NCI-H2081 (cell line): ENCODE results near the gene DMWD.
"Not testable (repeated sequence)": the region's sequence is repeated elsewhere in the genome, so short reads cannot be mapped to it uniquely, and the experiment has no call there.

Experiments
- DNase-seq, 2 experiments: peaks; one replicate each; lab custom pipeline; 2025; lab: John Stamatoyannopoulos, UW

Gene DMWD

DNA sequence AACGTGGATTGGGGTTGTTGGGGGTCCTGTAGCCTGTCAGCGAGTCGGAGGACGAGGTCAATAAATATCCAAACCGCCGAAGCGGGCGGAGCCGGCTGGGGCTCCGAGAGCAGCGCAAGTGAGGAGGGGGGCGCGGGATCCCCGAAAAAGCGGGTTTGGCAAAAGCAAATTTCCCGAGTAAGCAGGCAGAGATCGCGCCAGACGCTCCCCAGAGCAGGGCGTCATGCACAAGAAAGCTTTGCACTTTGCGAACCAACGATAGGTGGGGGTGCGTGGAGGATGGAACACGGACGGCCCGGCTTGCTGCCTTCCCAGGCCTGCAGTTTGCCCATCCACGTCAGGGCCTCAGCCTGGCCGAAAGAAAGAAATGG, 22.8 kb downstream of the DMWD start:
- no peak for DNase-seq

DNA sequence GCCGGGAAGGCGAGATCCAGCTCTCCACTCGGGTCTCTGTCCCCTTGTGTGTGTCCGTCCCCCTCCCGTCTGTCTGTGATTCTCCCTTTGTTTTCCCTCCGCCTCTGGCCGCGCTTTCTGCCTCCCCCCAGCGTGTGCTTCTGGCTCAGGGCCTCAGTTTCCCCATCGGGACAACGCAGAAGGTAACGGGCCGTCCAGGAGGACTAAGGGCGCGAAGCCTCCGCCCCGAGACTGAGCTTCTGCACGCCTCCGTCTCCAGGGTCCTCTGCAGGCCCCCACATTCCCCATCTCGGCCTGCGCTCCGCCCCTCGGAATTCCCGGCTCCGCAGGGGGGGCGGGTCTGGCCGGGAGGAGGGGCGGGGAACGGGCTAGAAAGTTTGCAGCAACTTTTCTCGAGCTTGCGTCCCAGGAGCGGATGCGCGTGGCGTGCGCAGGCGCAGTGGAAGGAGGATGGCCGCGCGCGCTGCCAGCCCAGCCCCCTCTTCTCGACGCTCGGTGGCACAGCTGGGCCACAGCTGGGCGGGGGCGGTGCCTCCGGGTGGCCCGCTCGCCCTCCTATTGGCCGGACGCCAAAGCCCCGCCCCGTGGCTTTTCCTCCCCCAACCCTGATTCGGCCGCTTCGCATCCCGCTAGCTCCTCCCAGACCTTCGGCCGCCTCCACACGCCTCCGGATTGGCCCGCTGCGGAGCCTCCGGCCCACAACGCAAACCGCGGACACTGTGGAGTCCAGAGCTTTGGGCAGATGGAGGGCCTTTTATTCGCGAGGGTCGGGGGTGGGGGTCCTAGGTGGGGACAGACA, 23.5 kb downstream of the DMWD start, which contains the start of gene SIX5:
Gene SIX5, minus strand, starts transcription at position 269 of the 799 bp plus-strand sequence. CDS start 408 bp downstream, outside the sequence.
- DNase-seq, result peak; percentile 87 to 93

DNA sequence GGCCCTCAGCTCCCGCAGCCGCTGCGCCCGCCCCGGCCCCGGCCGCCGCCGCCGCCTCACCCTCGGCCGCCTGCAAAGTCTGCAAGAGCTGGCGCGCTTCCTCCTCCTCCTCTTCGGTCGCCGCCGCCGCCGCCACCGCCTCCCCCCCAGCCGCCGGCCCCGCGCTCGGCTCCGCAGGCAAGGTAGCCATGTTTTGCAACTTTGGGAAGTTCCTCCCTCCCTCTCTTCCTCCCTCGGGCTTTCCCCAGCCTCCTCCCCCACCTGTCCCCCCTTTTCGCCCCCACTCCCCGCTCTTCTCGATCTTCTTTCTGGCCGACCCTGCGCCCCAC, 24.0 kb downstream of the DMWD start:
- DNase-seq, result no peak

DNA sequence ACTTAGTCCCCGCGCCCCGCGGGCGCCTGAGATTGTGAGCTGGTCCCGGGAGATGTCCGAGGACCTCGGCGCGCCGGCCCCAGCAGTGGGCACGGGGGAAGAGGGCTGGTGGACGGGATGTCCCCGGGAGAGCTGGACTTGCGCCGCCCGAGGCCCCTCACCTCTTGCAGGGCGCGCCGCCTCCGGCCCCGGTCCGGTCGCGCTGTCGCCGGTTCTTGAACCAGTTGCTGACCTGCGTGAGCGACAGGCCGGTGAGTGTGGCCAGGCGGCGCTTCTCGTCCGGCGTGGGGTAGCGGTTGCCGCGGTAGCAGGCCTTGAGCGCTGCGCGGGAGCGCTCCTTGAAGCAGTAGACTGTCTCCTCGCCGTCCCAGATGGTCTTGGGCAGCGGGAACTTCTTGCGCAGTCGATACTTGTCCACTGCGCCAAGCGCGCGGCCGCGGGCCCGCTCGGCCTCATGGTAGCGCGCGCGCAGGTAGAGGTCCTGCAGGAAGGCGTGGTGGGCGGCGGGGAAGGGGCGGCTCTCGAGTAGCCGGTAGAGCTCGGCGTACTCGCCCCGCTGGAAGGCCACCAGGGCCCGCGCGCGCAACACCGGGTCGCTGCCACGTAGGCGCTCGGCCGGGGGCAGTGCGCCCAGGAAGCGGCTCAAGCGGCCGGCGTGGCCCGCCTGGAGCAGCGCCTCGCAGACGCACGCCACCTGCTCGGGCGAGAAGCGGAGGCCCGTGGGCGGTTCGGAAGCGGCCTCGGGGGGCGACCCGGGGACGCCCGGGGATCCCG, 24.6 kb downstream of the DMWD start:
- peak in 1 of 2 experiments; percentile 20 for DNase-seq

DNA sequence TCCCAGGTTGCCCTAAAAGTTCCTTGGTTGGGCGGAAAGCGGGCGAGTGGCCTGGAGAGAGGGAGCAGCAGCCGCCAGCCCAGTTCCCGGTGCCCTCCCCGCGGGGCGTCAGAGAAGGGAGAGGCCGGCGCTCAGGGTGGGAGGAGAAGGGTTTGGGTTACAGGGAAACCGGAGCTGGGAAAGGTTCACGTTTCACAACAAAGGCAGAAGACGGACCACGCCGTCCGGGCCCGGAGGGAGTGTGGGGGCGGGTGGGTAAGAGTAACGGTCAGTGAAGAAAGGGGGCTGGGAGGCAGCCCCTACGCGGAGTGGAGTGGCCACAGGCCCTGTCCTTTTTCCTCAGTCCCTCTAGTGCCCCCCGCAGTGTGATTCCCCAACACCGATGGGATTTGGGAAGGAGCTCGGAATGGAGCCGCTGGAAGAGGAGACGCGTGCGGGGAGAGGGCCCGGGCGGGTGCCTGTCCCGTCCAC, 25.2 kb downstream of the DMWD start:
- DNase-seq, result no peak

DNA sequence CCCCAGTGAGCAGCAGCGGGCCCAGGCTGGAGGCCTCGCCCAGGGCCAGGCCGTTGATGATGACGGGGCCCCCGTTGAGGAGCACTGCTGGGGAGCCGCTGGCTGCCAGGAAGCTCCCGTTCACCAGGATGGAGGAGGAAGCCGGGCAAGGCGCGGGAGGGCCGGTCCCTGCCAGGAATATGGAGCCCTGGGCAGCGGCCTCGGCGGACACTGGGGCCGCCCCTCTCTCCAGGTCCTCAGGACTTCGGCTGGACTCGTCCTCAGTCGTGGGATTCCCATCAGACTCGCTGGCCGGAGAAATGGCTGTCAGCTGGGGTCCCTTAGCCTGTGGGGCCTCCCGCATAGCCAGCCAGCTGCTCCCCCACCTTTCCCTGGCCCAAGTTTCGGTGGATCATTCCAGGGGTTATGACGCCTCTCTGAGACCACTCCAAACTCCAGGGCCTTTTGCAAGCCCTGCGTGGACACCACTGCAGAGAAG, 25.7 kb downstream of the DMWD start:
- DNase-seq, result no peak

DNA sequence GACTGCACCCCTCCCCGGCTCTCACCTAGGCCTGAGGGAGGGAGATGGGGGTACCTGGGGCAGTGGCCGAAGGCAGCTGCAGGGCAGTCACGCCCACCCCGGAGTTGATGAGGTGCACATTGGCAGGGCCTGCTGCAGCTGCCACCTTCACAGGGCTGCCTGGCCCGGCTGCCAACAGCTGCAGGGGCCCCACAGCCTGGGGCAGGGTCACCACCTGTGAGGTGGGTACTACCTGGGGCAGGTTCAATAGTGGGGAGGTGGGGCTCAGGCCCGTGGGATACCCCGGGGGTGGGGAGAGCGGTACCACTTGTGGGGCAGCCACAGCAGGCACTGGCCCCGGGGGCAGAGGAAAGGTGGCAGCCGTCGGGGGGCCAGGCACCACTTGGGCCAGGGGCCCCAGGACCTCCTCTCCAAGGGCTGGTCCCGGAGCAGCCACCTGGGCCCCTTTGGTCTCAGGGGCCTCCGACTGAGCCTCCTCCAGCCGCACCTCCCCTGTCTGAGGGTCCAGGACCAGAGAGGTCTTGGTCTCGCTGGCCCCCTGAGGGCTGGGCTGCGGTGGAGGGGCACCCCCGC, 26.3 kb downstream of the DMWD start:
- no peak for DNase-seq

DNA sequence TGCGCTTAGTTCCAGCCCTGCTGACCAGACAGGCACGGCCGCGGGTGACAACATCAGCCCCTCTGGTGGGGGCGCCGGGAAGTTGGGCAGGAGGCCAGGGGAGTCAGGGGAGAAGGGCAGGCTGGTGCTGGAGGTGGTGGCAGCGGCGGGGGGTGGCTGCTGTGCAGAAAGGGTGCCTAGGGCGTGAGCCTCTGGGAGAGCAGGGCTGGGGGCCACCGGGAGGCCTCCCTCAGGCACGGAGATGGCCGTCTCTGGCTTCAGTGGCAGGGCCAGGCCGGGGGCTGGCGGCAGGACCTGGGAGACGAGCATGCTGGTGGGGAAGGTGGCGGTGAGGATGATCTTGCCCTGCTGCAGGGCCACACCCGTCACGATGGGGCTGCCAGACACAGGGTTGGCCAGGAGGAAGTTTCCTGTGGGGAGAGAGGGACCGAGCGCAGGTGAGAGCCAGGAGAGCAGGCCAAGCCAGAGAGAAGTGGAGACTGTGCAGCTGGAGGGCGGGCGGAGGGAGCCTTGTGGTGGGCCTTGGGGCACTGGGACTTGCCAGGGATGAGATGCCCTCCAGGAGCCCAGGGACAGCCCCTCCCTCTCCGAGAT, 26.8 kb downstream of the DMWD start:
- DNase-seq, result no peak

DNA sequence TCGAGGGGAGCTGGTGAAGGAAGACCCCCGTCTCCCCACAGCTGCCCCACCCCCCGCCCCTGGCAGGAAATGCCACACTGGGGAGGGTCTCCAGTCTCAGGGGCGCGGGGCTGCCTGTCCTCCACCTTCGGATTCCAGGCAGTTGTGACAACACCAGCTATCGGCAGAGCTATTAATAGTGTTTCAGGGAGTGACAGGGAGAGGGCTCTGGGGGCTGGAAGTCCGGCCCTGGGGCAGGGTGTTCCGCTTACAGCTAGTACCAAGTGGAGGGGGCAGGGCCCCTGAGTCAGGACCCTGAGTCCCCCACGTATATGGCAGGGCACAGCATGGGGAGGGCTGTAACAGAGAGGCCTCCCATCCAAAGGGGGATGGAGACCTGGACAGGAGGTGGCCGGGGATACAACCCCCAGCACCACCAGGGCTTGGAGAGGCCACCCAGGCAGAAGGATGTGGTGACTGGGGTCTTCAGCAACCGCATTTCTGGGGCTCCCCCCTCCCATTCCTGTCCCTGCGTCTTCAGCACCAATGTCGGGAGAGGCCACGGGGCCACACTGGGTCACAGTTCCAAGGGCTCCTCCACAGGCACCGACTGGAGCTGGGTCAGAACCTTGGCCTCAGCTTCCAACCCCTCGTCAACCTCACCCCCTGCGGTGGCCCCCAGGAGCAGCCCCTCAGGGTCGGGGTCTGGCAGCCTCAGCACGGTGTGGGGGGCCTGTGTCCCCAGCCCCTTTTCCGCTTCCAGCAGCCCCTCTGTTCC, 27.5 kb downstream of the DMWD start:
- DNase-seq, result no peak

DNA sequence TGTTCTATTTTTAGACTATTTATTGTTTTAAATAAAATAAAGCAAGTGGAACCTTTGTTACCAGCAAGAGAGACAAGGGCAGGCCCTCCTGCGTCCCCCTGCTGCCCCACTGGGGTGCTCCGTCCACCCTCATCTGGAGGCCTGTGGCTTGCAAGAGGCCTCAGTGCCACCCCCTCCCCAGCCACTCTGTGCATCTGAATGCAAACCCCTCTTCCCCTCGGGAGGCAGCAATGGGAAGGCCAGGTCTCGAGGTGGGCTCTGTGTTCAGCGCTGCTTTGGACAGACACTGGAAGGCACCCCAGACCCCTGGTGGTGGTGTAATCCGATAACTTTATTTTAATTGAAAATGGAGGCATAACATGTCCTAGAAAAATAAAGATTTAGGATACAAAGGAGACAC, 28.2 kb downstream of the DMWD start:
- no peak for DNase-seq

DNA sequence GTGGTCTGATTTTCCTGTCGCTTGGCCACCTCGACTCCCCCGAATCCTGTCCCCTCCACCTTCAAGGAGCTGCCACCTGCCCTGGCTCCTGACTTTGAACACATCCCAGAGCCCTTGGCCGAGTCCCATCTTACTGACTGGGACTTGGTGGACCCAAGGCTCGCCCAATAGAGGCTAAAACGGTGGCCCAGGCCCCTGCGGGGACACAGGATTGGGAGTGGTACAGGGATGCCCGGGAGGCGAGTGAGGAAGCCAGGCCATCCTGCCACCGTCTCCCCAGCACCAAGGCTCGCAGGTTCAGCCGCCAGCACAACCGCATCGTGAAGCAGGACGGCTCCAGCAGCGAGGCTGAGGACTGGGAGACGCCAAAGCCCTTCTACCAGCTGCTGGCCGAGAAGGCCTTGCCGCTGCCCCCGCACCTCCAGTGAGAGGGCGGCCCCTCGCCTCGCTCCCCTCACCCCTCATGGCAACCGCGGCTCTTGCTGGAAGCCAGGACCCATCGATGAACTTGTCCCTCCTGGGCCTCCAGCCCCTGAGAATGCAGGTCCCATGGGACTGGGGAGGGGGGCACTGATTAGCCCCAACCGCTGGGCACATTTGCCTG, 28.9 kb downstream of the DMWD start:
- no peak for DNase-seq

DNA sequence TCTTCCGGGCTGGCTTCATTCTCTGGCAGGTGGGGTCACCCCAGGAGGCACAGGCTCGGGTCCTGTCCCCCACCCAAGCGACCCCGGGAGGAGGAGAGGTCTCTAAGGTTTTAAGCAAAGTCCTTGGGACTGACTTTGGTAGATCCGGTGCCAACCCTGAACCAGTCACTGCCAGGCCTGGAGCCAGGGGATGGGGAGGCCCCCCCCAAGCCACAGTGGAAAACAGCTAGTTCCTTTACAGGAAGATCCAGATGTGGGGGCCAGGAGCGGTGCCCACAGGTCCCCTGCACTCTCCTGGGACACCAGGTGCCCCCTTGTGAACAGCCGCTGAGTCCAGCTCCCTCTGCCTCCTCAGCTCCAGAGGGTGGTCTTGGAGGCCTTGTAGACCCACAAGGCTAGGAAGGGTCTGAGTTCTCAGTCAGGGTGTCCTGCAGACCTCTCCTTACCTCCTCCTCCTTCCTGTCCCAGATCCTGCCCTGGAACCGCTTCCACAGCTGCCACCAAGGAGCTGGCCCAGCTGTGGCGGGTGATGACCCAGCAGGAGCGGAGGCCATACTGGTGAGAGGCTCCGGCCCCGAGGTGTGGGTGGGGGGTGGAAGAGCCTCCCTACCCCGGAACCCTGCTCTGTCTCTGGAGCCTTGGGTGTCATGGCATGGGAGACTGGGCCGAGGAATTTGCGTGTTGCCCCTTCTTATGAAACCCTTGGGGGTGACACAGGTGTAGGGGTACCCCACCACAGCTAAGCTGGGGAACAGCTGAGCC, 29.6 kb downstream of the DMWD start:
- no peak for DNase-seq

DNA sequence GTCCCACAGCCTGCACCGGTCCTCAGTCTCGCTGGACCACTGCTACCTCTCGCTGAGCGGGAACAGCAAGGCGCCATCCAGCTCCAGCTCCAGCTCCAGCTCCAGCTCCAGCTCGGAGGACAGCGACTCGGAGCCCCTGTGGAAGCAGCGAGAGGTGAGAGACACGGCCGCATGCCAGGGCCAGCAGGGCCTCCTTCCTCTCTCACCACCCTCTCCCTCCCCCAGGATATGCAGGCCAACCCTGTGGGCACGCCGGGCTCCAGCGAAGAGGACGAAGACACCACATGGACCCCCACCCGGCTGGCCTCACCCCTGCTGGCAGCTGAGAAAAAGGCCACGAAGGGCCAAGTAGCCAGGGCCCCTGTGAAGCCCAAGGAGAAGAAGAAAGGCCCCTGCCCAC, 30.9 kb downstream of the DMWD start:
- no peak for DNase-seq

DNA sequence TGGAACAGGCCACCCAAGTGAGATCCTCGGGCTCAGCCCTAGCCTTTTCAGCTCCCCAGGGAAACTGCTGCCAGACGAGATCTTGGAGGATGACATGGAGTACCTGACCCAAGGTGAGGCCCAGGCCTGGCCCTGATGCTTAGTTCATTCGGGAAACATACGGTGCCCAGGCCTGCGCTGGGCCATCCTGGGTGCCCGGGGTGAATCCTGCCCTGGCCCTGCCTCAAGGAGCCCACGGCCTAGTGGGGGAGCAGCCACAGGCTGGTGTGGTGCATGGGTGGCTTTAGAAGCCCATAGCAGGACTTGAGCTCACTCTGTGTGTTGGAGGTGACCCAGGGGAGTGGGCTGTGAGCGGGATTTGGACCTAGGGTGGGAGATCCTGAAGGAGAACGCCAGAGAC, 33.7 kb downstream of the DMWD start:
- no peak for DNase-seq

DNA sequence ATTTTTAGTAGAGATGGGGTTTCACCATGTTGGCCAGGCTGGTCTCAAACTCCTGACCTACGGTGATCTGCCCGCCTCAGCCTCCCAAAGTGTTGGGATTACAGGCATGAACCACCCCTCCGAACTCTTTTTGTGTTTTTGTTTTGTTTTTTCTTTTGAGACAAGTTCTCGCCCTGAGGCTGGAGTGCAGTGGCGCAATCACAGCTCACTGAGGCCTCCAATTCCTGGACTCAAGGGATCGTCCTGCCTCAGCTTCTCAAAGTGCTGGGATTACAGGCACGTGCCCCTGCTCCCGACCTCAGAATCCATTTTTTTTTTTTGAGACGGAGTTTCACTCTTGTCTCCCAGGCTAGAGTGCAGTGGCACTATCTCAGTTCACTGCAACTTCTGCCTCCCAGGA, 35.0 kb downstream of the DMWD start:
- DNase-seq, result no peak

DNA sequence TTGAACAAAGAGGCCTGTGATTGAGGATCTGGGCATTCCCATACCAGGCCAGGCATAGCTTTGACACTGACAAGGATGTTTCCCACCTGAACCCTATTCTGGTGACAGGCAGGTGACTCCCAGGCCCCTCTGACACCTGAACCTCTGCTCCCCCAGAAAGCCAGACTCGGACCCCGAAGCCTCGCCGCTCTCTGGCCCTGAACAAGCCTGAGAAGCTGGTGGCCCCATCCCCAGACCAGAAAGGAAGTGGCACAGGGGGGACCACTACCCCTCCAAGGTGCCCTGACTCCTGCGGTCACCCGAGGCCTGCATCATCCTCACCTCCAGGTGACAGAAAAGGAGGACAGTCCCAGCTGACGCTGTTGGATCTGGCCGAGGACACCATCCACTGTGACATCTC, 38.3 kb downstream of the DMWD start:
- DNase-seq, result no peak

DNA sequence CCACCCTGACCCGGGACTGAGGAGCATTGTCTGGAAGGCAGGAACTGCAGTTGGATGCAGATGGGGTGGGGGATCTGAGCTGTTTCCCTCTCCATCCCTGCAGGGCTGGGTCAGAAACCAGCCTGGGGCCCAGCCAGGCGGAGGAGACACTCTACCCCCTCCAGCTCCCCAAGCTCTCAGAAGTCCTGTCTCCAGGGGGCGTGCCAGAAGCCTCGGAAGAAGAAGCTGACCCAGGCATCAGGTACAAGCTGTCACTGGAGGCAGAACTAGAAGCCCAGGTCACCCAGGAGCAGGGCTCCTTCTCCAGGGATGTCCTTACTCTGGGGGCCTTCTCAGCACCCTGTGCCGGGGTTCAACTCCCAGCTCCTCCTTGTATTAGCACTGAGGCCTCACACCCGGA, 39.1 kb downstream of the DMWD start:
- DNase-seq, result no peak

DNA sequence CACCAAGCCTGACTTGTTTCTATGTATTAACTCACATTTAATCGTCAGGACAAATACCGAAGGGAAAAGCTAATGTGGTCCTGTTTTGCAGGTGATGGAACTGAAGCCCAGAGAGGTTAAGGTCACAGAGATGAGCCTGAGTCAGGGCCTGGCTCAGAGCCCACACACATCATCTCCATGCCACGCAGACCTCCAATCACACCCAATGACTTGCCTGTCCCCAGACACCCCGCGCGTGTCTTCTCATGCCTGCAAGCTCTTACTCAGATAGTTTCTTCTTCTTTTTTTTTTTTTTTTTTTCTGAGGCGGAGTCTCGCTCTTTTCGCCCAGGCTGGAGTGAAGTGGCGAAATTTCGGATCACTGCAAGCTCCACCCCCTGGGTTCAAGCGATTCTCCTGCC, 40.0 kb downstream of the DMWD start:
- DNase-seq, result no peak

DNA sequence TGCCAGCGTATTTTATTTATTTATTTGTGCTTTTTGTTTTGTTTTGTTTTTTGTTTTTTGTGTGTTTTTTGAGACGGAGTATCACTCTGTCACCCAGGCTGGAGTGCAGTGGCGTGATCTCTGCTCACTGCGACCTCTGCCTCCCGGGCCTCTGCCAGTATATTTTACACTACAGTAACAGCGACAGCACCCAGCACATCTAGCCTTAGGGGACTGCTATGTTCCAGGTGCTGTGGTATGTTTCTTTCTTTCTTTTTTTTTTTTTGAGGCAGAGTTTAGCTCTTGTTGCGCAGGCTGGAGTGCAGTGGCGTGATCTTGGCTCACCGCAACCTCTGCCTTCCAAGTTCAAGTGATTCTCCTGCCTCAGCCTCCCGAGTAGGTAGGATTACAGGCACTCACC, 41.2 kb downstream of the DMWD start:
- DNase-seq, result not testable (repeated sequence)

DNA sequence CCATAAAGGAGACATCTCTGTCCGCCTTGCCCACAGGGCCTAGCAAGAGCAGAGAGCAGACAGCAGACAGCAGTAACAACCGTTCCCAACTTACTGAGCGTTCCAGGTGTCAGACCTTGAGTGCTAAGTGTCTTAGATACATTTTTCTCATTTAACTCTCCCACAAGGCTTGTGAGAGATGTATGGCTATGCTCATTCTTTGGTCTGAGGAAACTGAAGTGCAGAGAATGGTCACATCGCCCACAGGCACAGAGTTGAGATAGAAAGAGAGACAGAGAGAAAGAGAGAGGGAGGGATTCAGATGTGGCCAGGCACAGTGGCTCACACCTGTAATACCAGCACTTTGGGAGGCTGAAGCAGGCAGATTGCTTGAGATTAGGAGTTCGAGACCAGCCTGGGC, 45.1 kb downstream of the DMWD start:
- DNase-seq, result no peak

DNA sequence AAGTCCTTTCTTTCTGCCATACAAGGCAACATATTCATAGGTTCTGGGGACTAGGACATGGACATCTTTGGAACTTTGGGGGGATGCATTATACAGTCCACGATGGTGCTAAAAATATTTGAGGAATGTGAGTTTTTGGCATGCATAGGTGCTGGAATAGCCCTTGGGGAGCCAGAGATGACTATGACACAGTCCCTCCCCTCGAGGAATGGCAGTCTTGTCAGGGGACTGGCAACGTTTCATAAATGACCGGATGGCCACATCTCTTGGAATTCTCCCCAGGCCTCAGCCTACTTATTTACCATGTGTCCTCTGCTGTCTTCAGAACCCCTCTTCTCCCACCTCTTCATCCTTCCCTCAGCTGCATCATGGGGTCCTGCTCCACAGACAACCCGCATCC, 45.8 kb downstream of the DMWD start:
- DNase-seq, result no peak
